Measurements from ENCODE around the gene WDR86. TPM values are rescaled to one million over a fixed set of nuclear protein-coding genes. Genes with fewer than 3 reads are reported as not detected.

WDR86 gene
- total and polyA plus RNA-seq, 2 experiments from 2014 or later: not detected

DNA sequence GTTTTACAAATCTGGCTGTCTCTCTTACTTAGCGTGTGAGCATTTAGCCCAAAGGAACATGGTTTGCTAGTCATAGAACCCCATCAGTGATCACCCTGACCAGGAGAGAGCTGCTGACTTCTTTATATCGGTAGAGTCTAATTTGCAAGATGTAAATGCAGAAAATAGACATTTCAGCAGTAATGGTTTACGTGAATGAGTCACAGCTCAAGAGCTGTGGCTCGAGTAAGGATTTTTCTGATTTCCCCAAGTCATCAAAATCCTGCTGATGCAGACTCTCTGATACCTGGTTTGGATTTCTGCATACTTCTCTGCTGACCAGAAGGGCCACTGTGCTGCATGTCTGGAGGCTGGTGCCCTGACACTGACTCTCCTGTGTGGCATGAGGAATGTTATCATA, 42.6 kb downstream of the WDR86 start:
- no peaks in the 10 kb centered on the region for H3K9me2 ChIP-seq (ENCODE audit: insufficient read depth)
- peak overlapping the region; percentile 55; the same call in 1 of the 2 replicates for H3K27ac ChIP-seq
- no peaks in the 10 kb centered on the region for H3K9me3 ChIP-seq (ENCODE audit: low read depth)
- H3K4me3 ChIP-seq: no peak overlapping the region
- peak; percentile 59 for DNase-seq
- no peaks in the 10 kb centered on the region for H4K20me1 ChIP-seq (ENCODE audit: insufficient read depth)
- in situ Hi-C loops (cut with MboI): loop anchor here (5.0 to 25.0 kb wide), 2 partner anchors 80 to 395 kb away; no protein-coding TSS in a partner anchor
- peak overlapping the region; percentile 31 for H3K4me2 ChIP-seq (ENCODE audit: unreplicated experiment)
- peaks cover 27% of the 10 kb centered on the region for H3F3A ChIP-seq (ENCODE audit: insufficient read depth)
- TF ChIP-seq EZH2 (IDR thresholded peaks at IDR 0.05; ENCODE audit: insufficient read depth, poor library complexity, severe bottlenecking): no peak
- no peak for TF ChIP-seq EZH2phosphoT487 (IDR thresholded peaks at IDR 0.05; ENCODE audit: insufficient read depth, low read depth)
- 50 to 51% methylated on average over 4 of the region's 4 CpGs for WGBS, 2 experiments (ENCODE audit: low coverage in 1 of 2, low lambda C conversion rate in 2 of 2, missing lambda C conversion rate in 2 of 2)
- H3K36me3 ChIP-seq (ENCODE audit: low read depth): peaks cover 19% of the 10 kb centered on the region
- no peak overlapping the region for H3K9ac ChIP-seq
- H2AFZ ChIP-seq: no peak overlapping the region
- H3K27me3 ChIP-seq (replicated peaks; ENCODE audit: insufficient read depth): no peaks in the 10 kb centered on the region
- no peaks in the 10 kb centered on the region for H3K79me2 ChIP-seq (ENCODE audit: insufficient read depth)
- H3K4me1 ChIP-seq (ENCODE audit: insufficient read depth): peaks cover 29% of the 10 kb centered on the region

GRCh38 chr7:151366880-151367222, 43.0 kb downstream of the WDR86 start:
- WGBS, 2 experiments (ENCODE audit: low coverage in 1 of 2, low lambda C conversion rate in 2 of 2, missing lambda C conversion rate in 2 of 2): 5 to 7% methylated on average over 5 of the region's 5 CpGs
- Histone ChIP-seq H3K27ac (peak overlapping the region; percentile 55), H3K36me3 (ENCODE audit: low read depth) (peaks cover 24% of the 10 kb centered on the region), H3F3A (ENCODE audit: insufficient read depth) (peaks cover 27% of the 10 kb centered on the region), H3K4me1 (ENCODE audit: insufficient read depth) (peaks cover 29% of the 10 kb centered on the region), H3K9me3 (ENCODE audit: low read depth) (no peaks in the 10 kb centered on the region), H3K4me2 (ENCODE audit: unreplicated experiment) (peak overlapping the region; percentile 66), H3K27me3 (replicated peaks; ENCODE audit: insufficient read depth) (no peaks in the 10 kb centered on the region), H3K4me3 (no peak overlapping the region), H2AFZ (no peak overlapping the region; the same call in 1 of the 2 replicates), H3K9ac (no peak overlapping the region), H3K79me2 (ENCODE audit: insufficient read depth) (no peaks in the 10 kb centered on the region), H3K9me2 (ENCODE audit: insufficient read depth) (no peaks in the 10 kb centered on the region), H4K20me1 (ENCODE audit: insufficient read depth) (no peaks in the 10 kb centered on the region)
- no peak for TF ChIP-seq EZH2 (IDR thresholded peaks at IDR 0.05; ENCODE audit: insufficient read depth, poor library complexity, severe bottlenecking)
- no peak for TF ChIP-seq EZH2phosphoT487 (IDR thresholded peaks at IDR 0.05; ENCODE audit: insufficient read depth, low read depth)
- in situ Hi-C loops (cut with MboI): loop anchor here (5.0 to 25.0 kb wide), 2 partner anchors 80 to 395 kb away; no protein-coding TSS in a partner anchor
- DNase-seq: peak; percentile 88

GRCh38 chr7:151366166-151366879, 43.5 kb downstream of the WDR86 start:
- WGBS, 2 experiments (ENCODE audit: low coverage in 1 of 2, low lambda C conversion rate in 2 of 2, missing lambda C conversion rate in 2 of 2): 76 to 80% methylated on average over 9 of the region's 9 CpGs
- H4K20me1 ChIP-seq (ENCODE audit: insufficient read depth): no peaks in the 10 kb centered on the region
- H3K9me2 ChIP-seq (ENCODE audit: insufficient read depth): no peaks in the 10 kb centered on the region
- H3K27ac ChIP-seq: peak overlapping the region; percentile 55
- no peak for DNase-seq
- H3K9me3 ChIP-seq (ENCODE audit: low read depth): no peaks in the 10 kb centered on the region
- no peak overlapping the region for H3K9ac ChIP-seq
- H3F3A ChIP-seq (ENCODE audit: insufficient read depth): peaks cover 27% of the 10 kb centered on the region
- TF ChIP-seq EZH2 (IDR thresholded peaks at IDR 0.05; ENCODE audit: insufficient read depth, poor library complexity, severe bottlenecking) (no peak), EZH2phosphoT487 (IDR thresholded peaks at IDR 0.05; ENCODE audit: insufficient read depth, low read depth) (no peak)
- H2AFZ ChIP-seq: no peak overlapping the region; the same call in 1 of the 2 replicates
- peaks cover 28% of the 10 kb centered on the region for H3K36me3 ChIP-seq (ENCODE audit: low read depth)
- H3K79me2 ChIP-seq (ENCODE audit: insufficient read depth): no peaks in the 10 kb centered on the region
- no peaks in the 10 kb centered on the region for H3K27me3 ChIP-seq (replicated peaks; ENCODE audit: insufficient read depth)
- in situ Hi-C loops (cut with MboI): loop anchor here (5.0 to 25.0 kb wide), 2 partner anchors 81 to 396 kb away; no protein-coding TSS in a partner anchor
- peaks cover 29% of the 10 kb centered on the region for H3K4me1 ChIP-seq (ENCODE audit: insufficient read depth)
- peak overlapping the region; percentile 66 for H3K4me2 ChIP-seq (ENCODE audit: unreplicated experiment)
- 0 out of 2 replicates have a peak overlapping the region, but pooled peaks have one; percentile 15 for H3K4me3 ChIP-seq

DNA sequence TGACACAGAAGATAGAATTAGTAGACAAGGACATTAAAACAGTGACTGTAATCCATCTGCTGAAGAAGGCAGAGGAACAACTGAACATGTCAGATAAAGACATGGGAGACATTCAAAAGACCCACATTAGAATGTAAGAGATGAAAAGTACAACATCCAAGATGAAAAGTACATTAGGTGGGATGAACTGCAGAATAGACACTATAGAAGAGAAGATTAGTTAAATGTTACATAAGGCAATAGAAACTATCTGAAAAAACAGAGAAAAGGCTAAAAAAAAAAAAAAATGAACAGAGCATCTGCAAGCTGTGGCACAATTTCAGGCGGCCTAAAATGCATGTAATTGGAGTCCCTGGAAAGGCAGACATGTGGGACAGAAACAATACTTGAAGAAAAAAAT, 46.7 kb downstream of the WDR86 start:
- Histone ChIP-seq H3K27me3 (replicated peaks; ENCODE audit: insufficient read depth) (no peaks in the 10 kb centered on the region), H3K9ac (no peak overlapping the region), H3F3A (ENCODE audit: insufficient read depth) (peaks cover 27% of the 10 kb centered on the region), H3K4me3 (no peak overlapping the region), H3K36me3 (ENCODE audit: low read depth) (peaks cover 34% of the 10 kb centered on the region), H3K4me1 (ENCODE audit: insufficient read depth) (peaks cover 26% of the 10 kb centered on the region), H3K9me3 (ENCODE audit: low read depth) (no peaks in the 10 kb centered on the region), H4K20me1 (ENCODE audit: insufficient read depth) (no peaks in the 10 kb centered on the region), H2AFZ (no peak overlapping the region), H3K9me2 (ENCODE audit: insufficient read depth) (no peaks in the 10 kb centered on the region), H3K27ac (no peak overlapping the region), H3K4me2 (ENCODE audit: unreplicated experiment) (no peak overlapping the region), H3K79me2 (ENCODE audit: insufficient read depth) (no peaks in the 10 kb centered on the region)
- in situ Hi-C loops (cut with MboI): loop anchor here (25.0 kb wide), 1 partner anchor 399 kb away; no protein-coding TSS in a partner anchor
- WGBS, 2 experiments (ENCODE audit: low coverage in 1 of 2, low lambda C conversion rate in 2 of 2, missing lambda C conversion rate in 2 of 2): 81 to 93% methylated on average over 1 of the region's 1 CpG
- TF ChIP-seq EZH2phosphoT487 (IDR thresholded peaks at IDR 0.05; ENCODE audit: insufficient read depth, low read depth): no peak
- TF ChIP-seq EZH2 (IDR thresholded peaks at IDR 0.05; ENCODE audit: insufficient read depth, poor library complexity, severe bottlenecking): no peak
- no peak for DNase-seq
